Suppressor macrophage (primary cell): ENCODE measurements around the gene SLC46A1.
"Not testable (repeated sequence)": the region's sequence is repeated elsewhere in the genome, so short reads cannot be mapped to it uniquely, and the experiment has no call there.

Experiments
- DNase-seq, 4 experiments: peaks; one replicate each; pipeline ENCODE4 v3.0.0-alpha.2; 2020 to 2022
- total RNA-seq, 17 experiments: gene quantifications; one replicate each; lab custom pipeline; 2026; ENCODE audit warnings: mixed read lengths in 6 of 17, inconsistent platforms in 3 of 17; lab: John Stamatoyannopoulos, UW

SLC46A1 gene
- total RNA-seq = 0.89 to 79.5 (median 33.8) reads per million in 17 experiments

- DNase-seq = peak in 3 of 4 experiments; percentile 37 to 75 (median 68)
These were observed at the start of gene SLC46A1 for GRCh38 chr17:28405632-28406472. SLC46A1 (minus strand) TSS chr17:28406212; CDS start chr17:28406114, 98 bp downstream.

GRCh38 chr17:28449859-28450258 is 43.8 kb upstream of the SLC46A1 start:
- no peak for DNase-seq

GRCh38 chr17:28447396-28447760 is 41.4 kb upstream of the SLC46A1 start:
- DNase-seq = no peak

- no peak for DNase-seq
These were observed 40.8 kb upstream of the SLC46A1 start for GRCh38 chr17:28446716-28447395.

GRCh38 chr17:28443901-28444638 is 38.1 kb upstream of the SLC46A1 start:
- no peak for DNase-seq

- DNase-seq = not testable (repeated sequence)
These were observed 28.3 kb upstream of the SLC46A1 start for GRCh38 chr17:28434326-28434725.

GRCh38 chr17:28433721-28434120 is 27.7 kb upstream of the SLC46A1 start:
- peak in 2 of 4 experiments; percentile 8 to 15 for DNase-seq

- DNase-seq = not testable (repeated sequence)
These were observed 22.0 kb upstream of the SLC46A1 start for GRCh38 chr17:28427982-28428381.

- DNase-seq = no peak
These were observed 21.4 kb upstream of the SLC46A1 start for GRCh38 chr17:28427371-28427770.

GRCh38 chr17:28426081-28426519 is 20.1 kb upstream of the SLC46A1 start:
- peak in 3 of 4 experiments; percentile 35 to 58 (median 41) for DNase-seq

GRCh38 chr17:28425206-28425605 is 19.2 kb upstream of the SLC46A1 start:
- DNase-seq = no peak

- DNase-seq = no peak
These were observed 15.8 kb upstream of the SLC46A1 start for GRCh38 chr17:28421787-28422305.

- peak; percentile 75 to 90 (median 81) for DNase-seq
These were observed 10.8 kb upstream of the SLC46A1 start for GRCh38 chr17:28416703-28417311.

- DNase-seq = no peak
These were observed 9.9 kb upstream of the SLC46A1 start for GRCh38 chr17:28415886-28416285.

GRCh38 chr17:28413804-28414203 is 7.8 kb upstream of the SLC46A1 start:
- DNase-seq = no peak

- no peak for DNase-seq
These were observed 6.1 kb upstream of the SLC46A1 start for GRCh38 chr17:28412099-28412498.

GRCh38 chr17:28407974-28408306 is 1.9 kb upstream of the SLC46A1 start:
- DNase-seq = no peak

- no peak for DNase-seq
These were observed 1.3 kb upstream of the SLC46A1 start for GRCh38 chr17:28407130-28407973.

- peak in 2 of 4 experiments; percentile 25 to 28 for DNase-seq
These were observed 432 bp upstream of the SLC46A1 start for GRCh38 chr17:28406473-28406814.

- no peak for DNase-seq
These were observed 1.0 kb downstream of the SLC46A1 start for GRCh38 chr17:28404812-28405570.

GRCh38 chr17:28404461-28404811 is 1.6 kb downstream of the SLC46A1 start:
- no peak for DNase-seq
